ENCODE data around the gene FAM3C.

GRCh38 chr7:121382473-121382872 is 13.6 kb downstream of the FAM3C start:
- TF ChIP-seq CTCF (IDR thresholded peaks at IDR 0.05 in 2 of 3, conservative IDR thresholded peaks at IDR 0.05 in 1 of 3; ENCODE audit: borderline replicate concordance in 1 of 3, insufficient read depth in 1 of 3, low read depth in 2 of 3, low read length in 2 of 3) = no peak
- no peak for TF ChIP-seq RAD21 (IDR thresholded peaks at IDR 0.05; ENCODE audit: low read depth)
- no peak for TF ChIP-seq POLR2A (IDR thresholded peaks at IDR 0.05; ENCODE audit: borderline replicate concordance, extremely low read depth, insufficient read depth, insufficient read length)
- TF ChIP-seq POLR2AphosphoS5 (IDR thresholded peaks at IDR 0.05; ENCODE audit: low read depth, low read length) = no peak
- no peak for TF ChIP-seq FOSL1 (IDR thresholded peaks at IDR 0.05; ENCODE audit: low read depth)
- no peak for TF ChIP-seq ATF3 (IDR thresholded peaks at IDR 0.05)
- no peak for TF ChIP-seq EZH2 (IDR thresholded peaks at IDR 0.05)
- TF ChIP-seq ZNF274 (IDR thresholded peaks at IDR 0.05; ENCODE audit: low read depth, low read length) = no peak
